Vagina (tissue), 2 donors: Measurements from ENCODE around the gene CYP4A22.

ENCODE experiments used
- CTCF ChIP-seq, 3 experiments: fragments of 450-650 bp in 2 of 3; fragments of 200-600 bp in 1 of 3; sonication (generic) in 1 of 3; IDR thresholded peaks; one replicate each; pipeline ENCODE4 v1.5.1; 2017 to 2019; ENCODE audit warnings: antibody characterized with exemption in 3 of 3, mild to moderate bottlenecking in 2 of 3, moderate library complexity in 2 of 3
- POLR2A ChIP-seq, 2 donors: fragments of 450-650 bp; IDR thresholded peaks; one replicate each; pipeline ENCODE4 v1.6.1; 2017; ENCODE audit warnings: antibody characterized with exemption in 2 of 2, mild to moderate bottlenecking in 2 of 2, moderate library complexity in 2 of 2
- POLR2AphosphoS5 ChIP-seq, 2 donors: sonication (generic); formaldehyde crosslinking; IDR thresholded peaks; one replicate each; pipeline ENCODE4 v1.9.0; 2017; ENCODE audit warnings: antibody characterized with exemption in 2 of 2, mild to moderate bottlenecking in 2 of 2, low read depth in 1 of 2; ENCODE audit not compliant: insufficient read depth in 1 of 2

GRCh38 chr1:47174656-47175020 is 37.4 kb downstream of the CYP4A22 start:
- TF ChIP-seq CTCF (IDR thresholded peaks at IDR 0.05) = no peak
- no peak for TF ChIP-seq POLR2A (IDR thresholded peaks at IDR 0.05)
- TF ChIP-seq POLR2AphosphoS5 (IDR thresholded peaks at IDR 0.05; ENCODE audit: insufficient read depth in 1 of 2, low read depth in 1 of 2) = no peak
